ENCODE results near the gene IKZF5.

The IKZF5 gene

GRCh38 chr10:122981066-122981464 lies 27.5 kb downstream of the IKZF5 start:
- peak; percentile 71 for DNase-seq (ENCODE audit: low read depth)

- peak; percentile 92 for DNase-seq (ENCODE audit: low read depth)
These were observed 28.2 kb downstream of the IKZF5 start, which contains the start of gene PSTK for GRCh38 chr10:122980209-122981065. PSTK (plus strand) TSS chr10:122980401; CDS start chr10:122980480, 79 bp downstream.

GRCh38 chr10:122974543-122975064 lies 34.0 kb downstream of the IKZF5 start:
- no peak for DNase-seq (ENCODE audit: low read depth)

- no peak for DNase-seq (ENCODE audit: low read depth)
These were observed 34.6 kb downstream of the IKZF5 start for GRCh38 chr10:122974023-122974422.

- DNase-seq (ENCODE audit: low read depth): no peak
These were observed 39.9 kb downstream of the IKZF5 start for GRCh38 chr10:122968698-122969097.

- DNase-seq (ENCODE audit: low read depth): no peak
These were observed 41.7 kb downstream of the IKZF5 start for GRCh38 chr10:122966879-122967278.

- no peak for DNase-seq (ENCODE audit: low read depth)
These were observed 46.2 kb downstream of the IKZF5 start for GRCh38 chr10:122962405-122962804.

GRCh38 chr10:122957474-122957873 lies 51.1 kb downstream of the IKZF5 start:
- DNase-seq (ENCODE audit: low read depth): no peak

GRCh38 chr10:122955892-122956291 lies 52.7 kb downstream of the IKZF5 start:
- DNase-seq (ENCODE audit: low read depth): no peak

- DNase-seq (ENCODE audit: low read depth): no peak
These were observed 53.9 kb downstream of the IKZF5 start for GRCh38 chr10:122954731-122955050.

GRCh38 chr10:122953902-122954730 lies 54.5 kb downstream of the IKZF5 start, which contains the start of gene C10orf88:
C10orf88 (minus strand) TSS chr10:122954227; CDS start chr10:122954178, 49 bp downstream.
- peak; percentile 98 for DNase-seq (ENCODE audit: low read depth)

- no peak for DNase-seq (ENCODE audit: low read depth)
These were observed 59.3 kb downstream of the IKZF5 start for GRCh38 chr10:122949296-122949695.

Data from ELR (cell line).